Measurements from ENCODE around the gene RASGRF2.

The RASGRF2 gene

DNA sequence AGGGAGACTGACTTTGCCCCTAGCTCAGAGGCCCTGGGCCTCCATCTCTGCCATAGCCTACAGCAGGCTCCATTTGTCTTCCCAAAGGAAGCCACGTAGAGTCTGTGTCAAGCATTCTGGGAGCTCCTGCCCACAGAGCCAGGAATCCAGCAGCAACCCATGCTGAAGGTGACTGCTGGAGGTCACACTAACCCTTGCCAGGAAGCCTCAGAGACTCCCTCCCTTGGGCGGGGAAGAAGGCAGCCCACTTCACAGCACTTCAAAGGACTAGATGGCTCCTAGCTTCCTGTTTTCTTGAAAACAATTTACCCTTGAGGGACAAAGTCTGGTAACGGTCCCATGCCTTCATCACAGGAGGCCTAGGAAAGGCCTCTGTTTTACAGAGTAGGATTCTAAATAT, 274.6 kb downstream of the RASGRF2 start:
- H3K27ac ChIP-seq (ENCODE audit: low read length): no peak overlapping the region
- H3K9me3 ChIP-seq (ENCODE audit: control insufficient read depth in 1 of 2, low read length in 2 of 2): no peaks in the 10 kb centered on the region
- H3K36me3 ChIP-seq (ENCODE audit: control insufficient read depth in 1 of 2, insufficient read depth in 2 of 2, low read length in 2 of 2): peaks cover 0 to 3% of the 10 kb centered on the region in 2 donors
- H3K4me3 ChIP-seq (ENCODE audit: low read depth in 1 of 2, low read length in 2 of 2): no peak overlapping the region
- H3K4me1 ChIP-seq (ENCODE audit: control insufficient read depth in 1 of 2, insufficient read depth in 2 of 2, low read length in 2 of 2): peaks cover 0 to 27% of the 10 kb centered on the region in 2 donors
- H3K27me3 ChIP-seq (ENCODE audit: low read depth, low read length): no peaks in the 10 kb centered on the region

DNA sequence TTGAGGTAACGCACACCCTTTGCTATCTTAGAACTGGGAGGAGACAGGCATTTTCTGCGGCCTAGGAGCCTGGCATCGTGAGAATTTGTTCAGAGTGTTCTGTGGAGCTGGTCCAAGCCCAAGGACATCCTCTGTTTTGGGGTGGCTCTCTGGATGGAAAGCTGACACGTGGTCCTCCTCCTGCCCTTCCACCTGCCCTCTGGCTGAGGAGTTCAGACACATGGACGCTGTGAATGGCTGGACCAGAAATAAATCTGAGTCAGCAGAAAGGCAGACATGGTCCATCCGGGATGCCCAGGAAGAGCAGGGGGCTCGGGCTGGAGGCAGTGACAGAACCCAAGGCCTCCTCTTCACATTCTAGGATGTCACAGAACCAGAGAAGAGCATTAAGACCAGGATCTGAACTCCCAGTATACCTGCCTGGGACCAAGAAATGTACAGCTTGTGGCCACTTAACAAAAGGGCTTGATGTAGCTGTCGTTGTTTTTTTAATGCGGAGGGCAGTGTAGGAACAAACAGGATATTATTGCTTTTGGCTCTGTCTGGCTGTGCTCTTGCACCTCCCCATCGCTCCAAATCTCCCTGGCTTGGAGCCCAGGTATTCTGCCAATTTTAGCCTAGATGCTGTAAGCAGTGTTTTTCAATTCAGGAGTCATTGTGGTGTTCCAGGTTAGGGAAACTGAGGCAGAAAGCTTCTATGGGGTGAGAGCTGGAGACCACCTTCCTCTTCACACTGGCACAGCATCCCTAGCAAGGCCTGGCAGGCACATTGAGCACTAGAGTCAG, 275.3 kb downstream of the RASGRF2 start:
- Histone ChIP-seq H3K36me3 (ENCODE audit: control insufficient read depth in 1 of 2, insufficient read depth in 2 of 2, low read length in 2 of 2) (peaks cover 0 to 3% of the 10 kb centered on the region in 2 donors), H3K27ac (ENCODE audit: low read length) (no peak overlapping the region), H3K4me1 (ENCODE audit: control insufficient read depth in 1 of 2, insufficient read depth in 2 of 2, low read length in 2 of 2) (peaks cover 0 to 27% of the 10 kb centered on the region in 2 donors), H3K4me3 (ENCODE audit: low read depth in 1 of 2, low read length in 2 of 2) (no peak overlapping the region), H3K27me3 (ENCODE audit: low read depth, low read length) (no peaks in the 10 kb centered on the region), H3K9me3 (ENCODE audit: control insufficient read depth in 1 of 2, low read length in 2 of 2) (no peaks in the 10 kb centered on the region)

- no peaks in the 10 kb centered on the region for H3K27me3 ChIP-seq (ENCODE audit: low read depth, low read length)
- H3K4me1 ChIP-seq (ENCODE audit: control insufficient read depth in 1 of 2, insufficient read depth in 2 of 2, low read length in 2 of 2): peaks cover 0 to 16% of the 10 kb centered on the region in 2 donors
- H3K4me3 ChIP-seq (ENCODE audit: low read depth in 1 of 2, low read length in 2 of 2): no peak overlapping the region
- no peaks in the 10 kb centered on the region for H3K9me3 ChIP-seq (ENCODE audit: control insufficient read depth in 1 of 2, low read length in 2 of 2)
- H3K27ac ChIP-seq (ENCODE audit: low read length): no peak overlapping the region
- peaks cover 0 to 3% of the 10 kb centered on the region in 2 donors for H3K36me3 ChIP-seq (ENCODE audit: control insufficient read depth in 1 of 2, insufficient read depth in 2 of 2, low read length in 2 of 2)
Observed at GRCh38 chr5:81238460-81238859, 278.3 kb downstream of the RASGRF2 start.

GRCh38 chr5:81239613-81240012, 279.4 kb downstream of the RASGRF2 start:
- Histone ChIP-seq H3K27me3 (ENCODE audit: low read depth, low read length) (no peaks in the 10 kb centered on the region), H3K4me1 (ENCODE audit: control insufficient read depth in 1 of 2, insufficient read depth in 2 of 2, low read length in 2 of 2) (peaks cover 0 to 11% of the 10 kb centered on the region in 2 donors), H3K27ac (ENCODE audit: low read length) (no peak overlapping the region), H3K4me3 (ENCODE audit: low read depth in 1 of 2, low read length in 2 of 2) (no peak overlapping the region), H3K36me3 (ENCODE audit: control insufficient read depth in 1 of 2, insufficient read depth in 2 of 2, low read length in 2 of 2) (peaks cover 0 to 3% of the 10 kb centered on the region in 2 donors), H3K9me3 (ENCODE audit: control insufficient read depth in 1 of 2, low read length in 2 of 2) (no peaks in the 10 kb centered on the region)

GRCh38 chr5:81241001-81241400, 280.8 kb downstream of the RASGRF2 start:
- Histone ChIP-seq H3K4me1 (ENCODE audit: control insufficient read depth in 1 of 2, insufficient read depth in 2 of 2, low read length in 2 of 2) (peaks cover 0 to 3% of the 10 kb centered on the region in 2 donors), H3K27ac (ENCODE audit: low read length) (no peak overlapping the region), H3K27me3 (ENCODE audit: low read depth, low read length) (no peaks in the 10 kb centered on the region), H3K9me3 (ENCODE audit: control insufficient read depth in 1 of 2, low read length in 2 of 2) (no peaks in the 10 kb centered on the region), H3K36me3 (ENCODE audit: control insufficient read depth in 1 of 2, insufficient read depth in 2 of 2, low read length in 2 of 2) (peaks cover 0 to 3% of the 10 kb centered on the region in 2 donors), H3K4me3 (ENCODE audit: low read depth in 1 of 2, low read length in 2 of 2) (no peak overlapping the region)

- no peak overlapping the region for H3K4me3 ChIP-seq (ENCODE audit: low read depth in 1 of 2, low read length in 2 of 2)
- H3K4me1 ChIP-seq (ENCODE audit: control insufficient read depth in 1 of 2, insufficient read depth in 2 of 2, low read length in 2 of 2): no peaks in the 10 kb centered on the region
- H3K9me3 ChIP-seq (ENCODE audit: control insufficient read depth in 1 of 2, low read length in 2 of 2): no peaks in the 10 kb centered on the region
- H3K27me3 ChIP-seq (ENCODE audit: low read depth, low read length): no peaks in the 10 kb centered on the region
- H3K27ac ChIP-seq (ENCODE audit: low read length): no peak overlapping the region
- peaks cover 0 to 3% of the 10 kb centered on the region in 2 donors for H3K36me3 ChIP-seq (ENCODE audit: control insufficient read depth in 1 of 2, insufficient read depth in 2 of 2, low read length in 2 of 2)
Observed at GRCh38 chr5:81241961-81242648, 281.9 kb downstream of the RASGRF2 start.

DNA sequence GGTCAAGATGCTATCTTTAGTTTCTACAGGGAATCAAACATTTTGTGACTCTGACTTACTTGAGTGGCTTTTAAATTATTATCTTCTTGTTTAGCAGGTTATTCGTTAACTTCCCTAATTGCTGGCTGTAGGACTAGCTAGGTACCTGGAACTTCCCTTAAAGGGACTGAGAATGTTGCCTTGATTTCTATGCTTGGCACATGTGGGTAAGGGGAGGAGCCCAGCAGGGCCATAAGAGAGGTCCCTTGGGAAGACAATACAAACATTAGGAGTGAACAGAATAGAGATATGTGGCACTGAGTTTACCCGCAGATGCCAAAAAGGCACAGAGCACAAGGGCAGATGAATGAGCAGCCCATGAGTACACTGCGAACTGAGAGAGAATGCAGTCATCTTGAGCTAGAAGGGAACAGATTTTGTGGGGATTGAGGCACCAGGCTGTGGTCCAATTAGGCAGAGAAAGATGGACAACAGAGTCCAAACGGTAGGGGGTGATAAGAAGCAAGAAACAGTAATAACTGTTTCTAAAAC, 282.8 kb downstream of the RASGRF2 start:
- H3K4me3 ChIP-seq (ENCODE audit: low read depth in 1 of 2, low read length in 2 of 2): no peak overlapping the region
- peaks cover 0 to under 1% of the 10 kb centered on the region in 2 donors for H3K4me1 ChIP-seq (ENCODE audit: control insufficient read depth in 1 of 2, insufficient read depth in 2 of 2, low read length in 2 of 2)
- H3K27ac ChIP-seq (ENCODE audit: low read length): no peak overlapping the region
- H3K36me3 ChIP-seq (ENCODE audit: control insufficient read depth in 1 of 2, insufficient read depth in 2 of 2, low read length in 2 of 2): peaks cover 0 to 3% of the 10 kb centered on the region in 2 donors
- H3K27me3 ChIP-seq (ENCODE audit: low read depth, low read length): no peaks in the 10 kb centered on the region
- H3K9me3 ChIP-seq (ENCODE audit: control insufficient read depth in 1 of 2, low read length in 2 of 2): no peaks in the 10 kb centered on the region

GRCh38 chr5:81244451-81244850, 284.3 kb downstream of the RASGRF2 start:
- Histone ChIP-seq H3K9me3 (ENCODE audit: control insufficient read depth in 1 of 2, low read length in 2 of 2) (no peaks in the 10 kb centered on the region), H3K4me3 (ENCODE audit: low read depth in 1 of 2, low read length in 2 of 2) (no peak overlapping the region), H3K4me1 (ENCODE audit: control insufficient read depth in 1 of 2, insufficient read depth in 2 of 2, low read length in 2 of 2) (peaks cover 0 to 6% of the 10 kb centered on the region in 2 donors), H3K27ac (ENCODE audit: low read length) (no peak overlapping the region), H3K36me3 (ENCODE audit: control insufficient read depth in 1 of 2, insufficient read depth in 2 of 2, low read length in 2 of 2) (no peaks in the 10 kb centered on the region), H3K27me3 (ENCODE audit: low read depth, low read length) (no peaks in the 10 kb centered on the region)

GRCh38 chr5:81245871-81246235, 285.7 kb downstream of the RASGRF2 start:
- Histone ChIP-seq H3K27ac (ENCODE audit: low read length) (no peak overlapping the region), H3K36me3 (ENCODE audit: control insufficient read depth in 1 of 2, insufficient read depth in 2 of 2, low read length in 2 of 2) (no peaks in the 10 kb centered on the region), H3K9me3 (ENCODE audit: control insufficient read depth in 1 of 2, low read length in 2 of 2) (no peaks in the 10 kb centered on the region), H3K4me3 (ENCODE audit: low read depth in 1 of 2, low read length in 2 of 2) (no peak overlapping the region), H3K27me3 (ENCODE audit: low read depth, low read length) (no peaks in the 10 kb centered on the region), H3K4me1 (ENCODE audit: control insufficient read depth in 1 of 2, insufficient read depth in 2 of 2, low read length in 2 of 2) (peaks cover 0 to 6% of the 10 kb centered on the region in 2 donors)

DNA sequence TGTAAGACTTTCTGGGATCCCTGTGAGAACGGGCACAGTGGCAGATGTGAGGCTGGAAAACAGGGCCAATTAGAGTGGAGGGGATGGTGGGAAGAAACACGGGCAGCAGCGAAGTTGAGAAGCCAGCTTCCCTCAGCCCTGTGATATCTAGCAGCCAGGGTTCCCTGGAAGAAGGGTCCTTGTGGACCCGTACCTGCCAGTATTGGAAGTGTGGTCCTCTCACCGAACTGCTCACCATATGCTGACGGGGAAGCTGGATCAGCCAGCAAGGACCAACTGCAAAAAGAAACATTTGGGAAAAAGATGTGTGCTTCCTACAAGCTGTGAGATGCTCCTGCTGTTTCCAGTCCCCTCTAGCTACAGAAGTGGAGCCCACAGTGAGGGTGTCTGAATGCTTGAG, 286.5 kb downstream of the RASGRF2 start:
- no peak overlapping the region for H3K4me3 ChIP-seq (ENCODE audit: low read depth in 1 of 2, low read length in 2 of 2)
- H3K27ac ChIP-seq (ENCODE audit: low read length): no peak overlapping the region
- no peaks in the 10 kb centered on the region for H3K27me3 ChIP-seq (ENCODE audit: low read depth, low read length)
- H3K9me3 ChIP-seq (ENCODE audit: control insufficient read depth in 1 of 2, low read length in 2 of 2): no peaks in the 10 kb centered on the region
- peaks cover 0 to 6% of the 10 kb centered on the region in 2 donors for H3K4me1 ChIP-seq (ENCODE audit: control insufficient read depth in 1 of 2, insufficient read depth in 2 of 2, low read length in 2 of 2)
- H3K36me3 ChIP-seq (ENCODE audit: control insufficient read depth in 1 of 2, insufficient read depth in 2 of 2, low read length in 2 of 2): no peaks in the 10 kb centered on the region

GRCh38 chr5:81247441-81247972, 287.3 kb downstream of the RASGRF2 start:
- H3K36me3 ChIP-seq (ENCODE audit: control insufficient read depth in 1 of 2, insufficient read depth in 2 of 2, low read length in 2 of 2): no peaks in the 10 kb centered on the region
- no peak overlapping the region for H3K27ac ChIP-seq (ENCODE audit: low read length)
- peaks cover 0 to 6% of the 10 kb centered on the region in 2 donors for H3K4me1 ChIP-seq (ENCODE audit: control insufficient read depth in 1 of 2, insufficient read depth in 2 of 2, low read length in 2 of 2)
- H3K9me3 ChIP-seq (ENCODE audit: control insufficient read depth in 1 of 2, low read length in 2 of 2): no peaks in the 10 kb centered on the region
- H3K4me3 ChIP-seq (ENCODE audit: low read depth in 1 of 2, low read length in 2 of 2): no peak overlapping the region
- no peaks in the 10 kb centered on the region for H3K27me3 ChIP-seq (ENCODE audit: low read depth, low read length)

Data from muscle layer of duodenum (tissue), 2 donors.